ENCODE results near the gene COX7B.
"Not testable (repeated sequence)": the region's sequence is repeated elsewhere in the genome, so short reads cannot be mapped to it uniquely, and the experiment has no call there.

COX7B gene

DNA sequence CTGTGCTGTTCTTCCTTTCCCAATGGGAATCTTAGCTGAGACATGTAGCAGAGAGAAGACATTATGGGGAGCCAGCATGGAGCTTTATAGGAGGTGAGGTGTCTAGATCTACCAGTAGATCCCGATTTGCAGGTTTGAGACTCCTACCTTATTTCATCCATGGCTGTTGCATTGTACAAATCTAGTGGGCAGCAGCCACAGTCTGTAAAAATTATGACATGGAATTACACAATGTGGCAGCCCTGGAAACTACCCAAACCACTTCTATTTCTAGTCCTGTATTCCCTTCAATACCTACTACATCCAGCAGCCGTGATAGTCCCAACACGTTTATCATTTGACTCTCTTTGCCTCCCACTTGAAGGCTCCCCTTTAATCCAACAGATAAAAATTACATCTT lies 19.3 kb downstream of the COX7B start:
- no peaks in the 10 kb centered on the region for H3K4me1 ChIP-seq (ENCODE audit: control insufficient read depth, insufficient read depth, low read length)
- no peak overlapping the region for H3K4me3 ChIP-seq (ENCODE audit: low read length)
- no peaks in the 10 kb centered on the region for H3K9me3 ChIP-seq (ENCODE audit: control insufficient read depth, low read length)
- peak; percentile 10 for DNase-seq (ENCODE audit: low read depth)
- no peaks in the 10 kb centered on the region for H3K27me3 ChIP-seq (replicated peaks; ENCODE audit: control insufficient read depth, insufficient read depth, low read length)
- H3K36me3 ChIP-seq (ENCODE audit: control insufficient read depth, insufficient read depth, low read length, severe bottlenecking): no peaks in the 10 kb centered on the region
- no peak overlapping the region for H3K9ac ChIP-seq (ENCODE audit: low read length)

DNA sequence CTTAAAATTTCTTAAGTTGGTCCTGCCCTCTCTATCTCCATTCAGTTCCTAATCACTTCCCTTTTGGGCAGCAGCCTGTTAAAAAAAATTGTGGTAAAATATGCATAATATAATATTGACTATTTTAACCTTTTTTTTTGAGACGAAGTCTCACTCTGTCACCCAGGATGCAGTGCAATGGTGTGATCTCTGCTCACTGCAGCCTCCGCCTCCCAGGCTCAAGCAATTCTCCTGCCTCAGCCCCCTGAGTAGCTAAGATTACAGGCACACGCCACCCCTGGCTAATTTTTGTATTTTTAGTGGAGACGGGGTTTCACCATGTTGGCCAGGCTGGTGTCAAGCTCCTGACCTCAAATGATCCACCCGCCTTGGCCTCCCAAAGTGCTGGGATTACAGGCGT lies 20.1 kb downstream of the COX7B start:
- H3K27me3 ChIP-seq (replicated peaks; ENCODE audit: control insufficient read depth, insufficient read depth, low read length); H3K9me3 ChIP-seq (ENCODE audit: control insufficient read depth, low read length); H3K4me3 ChIP-seq (ENCODE audit: low read length); H3K9ac ChIP-seq (ENCODE audit: low read length); H3K36me3 ChIP-seq (ENCODE audit: control insufficient read depth, insufficient read depth, low read length, severe bottlenecking); DNase-seq (ENCODE audit: low read depth); H3K4me1 ChIP-seq (ENCODE audit: control insufficient read depth, insufficient read depth, low read length): not testable (repeated sequence)

DNA sequence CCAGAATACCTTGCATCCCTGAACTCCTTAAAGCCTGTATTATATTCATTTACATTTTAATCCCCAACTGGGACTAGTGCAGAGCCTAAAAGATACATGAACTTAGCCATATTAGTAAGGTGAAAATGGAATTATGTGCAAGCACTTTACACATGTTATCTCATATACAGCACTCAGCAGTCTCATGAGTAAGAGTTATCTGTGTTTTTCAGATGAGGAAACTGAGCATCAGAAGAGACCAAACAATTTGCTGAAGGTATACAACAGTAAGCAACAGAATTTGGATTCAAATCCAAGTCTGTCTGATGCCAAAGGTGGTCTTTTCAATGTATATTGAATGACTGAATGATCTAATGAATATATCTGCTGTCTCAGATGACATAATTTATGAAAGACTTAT lies 23.5 kb downstream of the COX7B start:
- H3K27me3 ChIP-seq (replicated peaks; ENCODE audit: control insufficient read depth, insufficient read depth, low read length): no peaks in the 10 kb centered on the region
- no peak overlapping the region for H3K4me3 ChIP-seq (ENCODE audit: low read length)
- no peaks in the 10 kb centered on the region for H3K9me3 ChIP-seq (ENCODE audit: control insufficient read depth, low read length)
- H3K4me1 ChIP-seq (ENCODE audit: control insufficient read depth, insufficient read depth, low read length): no peaks in the 10 kb centered on the region
- no peak for DNase-seq (ENCODE audit: low read depth)
- no peaks in the 10 kb centered on the region for H3K36me3 ChIP-seq (ENCODE audit: control insufficient read depth, insufficient read depth, low read length, severe bottlenecking)
- H3K9ac ChIP-seq (ENCODE audit: low read length): no peak overlapping the region

- Histone ChIP-seq H3K36me3 (ENCODE audit: control insufficient read depth, insufficient read depth, low read length, severe bottlenecking) (no peaks in the 10 kb centered on the region), H3K9ac (ENCODE audit: low read length) (no peak overlapping the region), H3K4me1 (ENCODE audit: control insufficient read depth, insufficient read depth, low read length) (no peaks in the 10 kb centered on the region), H3K4me3 (ENCODE audit: low read length) (no peak overlapping the region), H3K27me3 (replicated peaks; ENCODE audit: control insufficient read depth, insufficient read depth, low read length) (no peaks in the 10 kb centered on the region), H3K9me3 (ENCODE audit: control insufficient read depth, low read length) (no peaks in the 10 kb centered on the region)
- DNase-seq (ENCODE audit: low read depth): no peak
Observed at GRCh38 chrX:77924320-77924859, 25.1 kb downstream of the COX7B start.

DNA sequence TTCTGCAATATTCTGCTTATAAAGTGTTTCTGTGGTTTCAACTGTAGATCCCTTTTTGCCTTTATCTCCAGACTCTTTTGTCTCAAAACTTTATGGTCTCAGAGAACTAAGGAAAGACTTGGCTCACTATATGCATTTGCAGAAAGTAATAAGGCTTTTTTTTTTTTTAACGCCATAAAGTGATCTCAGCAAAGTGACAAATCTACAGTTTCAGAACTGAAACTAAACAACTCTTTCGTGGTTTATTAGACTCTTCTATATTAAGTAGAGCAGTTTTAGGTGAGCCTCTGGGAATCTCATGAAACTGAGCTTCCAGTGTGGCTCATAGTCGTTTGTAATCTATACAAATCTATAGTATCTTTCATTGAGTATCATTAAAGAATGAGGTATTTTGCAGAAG lies 26.5 kb downstream of the COX7B start:
- Histone ChIP-seq H3K9me3 (ENCODE audit: control insufficient read depth, low read length) (no peaks in the 10 kb centered on the region), H3K36me3 (ENCODE audit: control insufficient read depth, insufficient read depth, low read length, severe bottlenecking) (no peaks in the 10 kb centered on the region), H3K4me3 (ENCODE audit: low read length) (no peak overlapping the region), H3K4me1 (ENCODE audit: control insufficient read depth, insufficient read depth, low read length) (no peaks in the 10 kb centered on the region), H3K27me3 (replicated peaks; ENCODE audit: control insufficient read depth, insufficient read depth, low read length) (no peaks in the 10 kb centered on the region), H3K9ac (ENCODE audit: low read length) (no peak overlapping the region)
- DNase-seq (ENCODE audit: low read depth): no peak

- no peak overlapping the region for H3K4me3 ChIP-seq (ENCODE audit: low read length)
- no peaks in the 10 kb centered on the region for H3K27me3 ChIP-seq (replicated peaks; ENCODE audit: control insufficient read depth, insufficient read depth, low read length)
- H3K4me1 ChIP-seq (ENCODE audit: control insufficient read depth, insufficient read depth, low read length): no peaks in the 10 kb centered on the region
- no peaks in the 10 kb centered on the region for H3K36me3 ChIP-seq (ENCODE audit: control insufficient read depth, insufficient read depth, low read length, severe bottlenecking)
- no peaks in the 10 kb centered on the region for H3K9me3 ChIP-seq (ENCODE audit: control insufficient read depth, low read length)
- no peak overlapping the region for H3K9ac ChIP-seq (ENCODE audit: low read length)
- no peak for DNase-seq (ENCODE audit: low read depth)
Observed at GRCh38 chrX:77930581-77930980, 31.3 kb downstream of the COX7B start.

GRCh38 chrX:77935886-77936285 lies 36.6 kb downstream of the COX7B start:
- Histone ChIP-seq H3K9ac (ENCODE audit: low read length) (no peak overlapping the region), H3K4me1 (ENCODE audit: control insufficient read depth, insufficient read depth, low read length) (no peaks in the 10 kb centered on the region), H3K9me3 (ENCODE audit: control insufficient read depth, low read length) (no peaks in the 10 kb centered on the region), H3K4me3 (ENCODE audit: low read length) (no peak overlapping the region), H3K36me3 (ENCODE audit: control insufficient read depth, insufficient read depth, low read length, severe bottlenecking) (no peaks in the 10 kb centered on the region), H3K27me3 (replicated peaks; ENCODE audit: control insufficient read depth, insufficient read depth, low read length) (no peaks in the 10 kb centered on the region)
- DNase-seq (ENCODE audit: low read depth): no peak

- H3K27me3 ChIP-seq (replicated peaks; ENCODE audit: control insufficient read depth, insufficient read depth, low read length): no peaks in the 10 kb centered on the region
- DNase-seq (ENCODE audit: low read depth): peak; percentile 23
- H3K9ac ChIP-seq (ENCODE audit: low read length): no peak overlapping the region
- no peaks in the 10 kb centered on the region for H3K36me3 ChIP-seq (ENCODE audit: control insufficient read depth, insufficient read depth, low read length, severe bottlenecking)
- H3K4me1 ChIP-seq (ENCODE audit: control insufficient read depth, insufficient read depth, low read length): no peaks in the 10 kb centered on the region
- H3K9me3 ChIP-seq (ENCODE audit: control insufficient read depth, low read length): no peaks in the 10 kb centered on the region
- no peak overlapping the region for H3K4me3 ChIP-seq (ENCODE audit: low read length)
Observed at GRCh38 chrX:77936299-77936698, 37.0 kb downstream of the COX7B start.

GRCh38 chrX:77937291-77937690 lies 38.0 kb downstream of the COX7B start:
- Histone ChIP-seq H3K4me3 (ENCODE audit: low read length) (no peak overlapping the region), H3K9ac (ENCODE audit: low read length) (no peak overlapping the region), H3K27me3 (replicated peaks; ENCODE audit: control insufficient read depth, insufficient read depth, low read length) (no peaks in the 10 kb centered on the region), H3K9me3 (ENCODE audit: control insufficient read depth, low read length) (no peaks in the 10 kb centered on the region), H3K4me1 (ENCODE audit: control insufficient read depth, insufficient read depth, low read length) (no peaks in the 10 kb centered on the region), H3K36me3 (ENCODE audit: control insufficient read depth, insufficient read depth, low read length, severe bottlenecking) (no peaks in the 10 kb centered on the region)
- peak; percentile 47 for DNase-seq (ENCODE audit: low read depth)

- Histone ChIP-seq H3K9me3 (ENCODE audit: control insufficient read depth, low read length) (no peaks in the 10 kb centered on the region), H3K4me1 (ENCODE audit: control insufficient read depth, insufficient read depth, low read length) (no peaks in the 10 kb centered on the region), H3K27me3 (replicated peaks; ENCODE audit: control insufficient read depth, insufficient read depth, low read length) (no peaks in the 10 kb centered on the region), H3K4me3 (ENCODE audit: low read length) (no peak overlapping the region), H3K9ac (ENCODE audit: low read length) (no peak overlapping the region), H3K36me3 (ENCODE audit: control insufficient read depth, insufficient read depth, low read length, severe bottlenecking) (no peaks in the 10 kb centered on the region)
- no peak for DNase-seq (ENCODE audit: low read depth)
Observed at GRCh38 chrX:77938083-77938680, 38.9 kb downstream of the COX7B start.

GRCh38 chrX:77945031-77945430 lies 45.8 kb downstream of the COX7B start:
- H3K4me1 ChIP-seq (ENCODE audit: control insufficient read depth, insufficient read depth, low read length); H3K27me3 ChIP-seq (replicated peaks; ENCODE audit: control insufficient read depth, insufficient read depth, low read length); H3K9me3 ChIP-seq (ENCODE audit: control insufficient read depth, low read length); DNase-seq (ENCODE audit: low read depth); H3K4me3 ChIP-seq (ENCODE audit: low read length); H3K36me3 ChIP-seq (ENCODE audit: control insufficient read depth, insufficient read depth, low read length, severe bottlenecking); H3K9ac ChIP-seq (ENCODE audit: low read length): not testable (repeated sequence)

GRCh38 chrX:77945910-77946545 lies 46.8 kb downstream of the COX7B start:
- no peaks in the 10 kb centered on the region for H3K4me1 ChIP-seq (ENCODE audit: control insufficient read depth, insufficient read depth, low read length)
- H3K9ac ChIP-seq (ENCODE audit: low read length): no peak overlapping the region
- DNase-seq (ENCODE audit: low read depth): no peak
- H3K9me3 ChIP-seq (ENCODE audit: control insufficient read depth, low read length): no peaks in the 10 kb centered on the region
- no peaks in the 10 kb centered on the region for H3K27me3 ChIP-seq (replicated peaks; ENCODE audit: control insufficient read depth, insufficient read depth, low read length)
- no peak overlapping the region for H3K4me3 ChIP-seq (ENCODE audit: low read length)
- no peaks in the 10 kb centered on the region for H3K36me3 ChIP-seq (ENCODE audit: control insufficient read depth, insufficient read depth, low read length, severe bottlenecking)

Data from adipocyte (in vitro differentiated cells).